GM13977 (cell line): Measurements from ENCODE around the gene PPP1CA.

Experiments used
- DNase-seq: peaks from one replicate; pipeline ENCODE4 v3.0.0; 2012; ENCODE audit warnings: low spot score
- CTCF ChIP-seq: IDR thresholded peaks from 2 replicates; pipeline ENCODE4 v1.5.1; 2012; ENCODE audit warnings: mild to moderate bottlenecking, control low read depth; ENCODE audit not compliant: insufficient read depth; ENCODE audit errors: extremely low read depth, missing control alignments
- in situ Hi-C: fragments of 300-500 bp; cut with MboI; formaldehyde crosslinking; loops from one replicate; pipeline ENCODE4 v1.12.0; 2022; ENCODE audit warnings: low sequenced_read_pairs, low pct_unique_long_range_greater_than_20kb, mixed read lengths, inconsistent platforms; ENCODE audit not compliant: unreplicated experiment

Gene PPP1CA

GRCh38 chr11:67379061-67380058 lies 22.3 kb downstream of the PPP1CA start:
- no peak for DNase-seq
- in situ Hi-C loops: loop anchor here (10.0 kb wide), 1 partner anchor 45 kb away; no protein-coding TSS in a partner anchor
- no peak for TF ChIP-seq CTCF

GRCh38 chr11:67378544-67378943 lies 23.1 kb downstream of the PPP1CA start:
- in situ Hi-C loops: no loop called here
- no peak for DNase-seq

GRCh38 chr11:67376873-67377808 lies 24.5 kb downstream of the PPP1CA start:
- in situ Hi-C loops: no loop called here
- TF ChIP-seq CTCF: no peak
- no peak for DNase-seq

More at GRCh38 chr11:67378544-67378943, 23.1 kb downstream of the PPP1CA start:
- TF ChIP-seq CTCF: no peak

- no peak for TF ChIP-seq CTCF
- DNase-seq: no peak
- in situ Hi-C loops: no loop called here
Measured at GRCh38 chr11:67376063-67376820, 25.4 kb downstream of the PPP1CA start.

GRCh38 chr11:67375320-67376055 lies 26.2 kb downstream of the PPP1CA start:
- DNase-seq: no peak
- in situ Hi-C loops: no loop called here
- TF ChIP-seq CTCF: no peak
